Lower leg skin (tissue), 4 donors: ENCODE measurements around the gene AAGAB. TPM values are rescaled to one million over a fixed set of nuclear protein-coding genes. Genes with fewer than 3 reads are reported as not detected.
A peak's percentile ranks its signal among the peaks of the same experiment; 100 is the strongest.

Experiments
- DNase-seq, 2 donors: peaks; one replicate each; pipeline ENCODE4 v3.0.0-alpha.2; 2019; ENCODE audit warnings: low spot score in 2 of 2
- H3K4me3 ChIP-seq: fragments of 200-600 bp; sonication (generic); 2 replicates; pipeline ENCODE4 v1.5.1; 2017; ENCODE audit warnings: mild to moderate bottlenecking, low read depth; ENCODE audit not compliant: poor library complexity, severe bottlenecking
- CTCF ChIP-seq, 3 donors: fragments of 450-650 bp; IDR thresholded peaks; one replicate each; pipeline ENCODE4 v1.5.1; 2016; ENCODE audit warnings: antibody characterized with exemption in 3 of 3, mild to moderate bottlenecking in 3 of 3, moderate library complexity in 2 of 3
- POLR2A ChIP-seq, 2 donors: fragments of 450-650 bp; IDR thresholded peaks; one replicate each; pipeline ENCODE4 v1.6.1; 2016 to 2017; ENCODE audit warnings: antibody characterized with exemption in 2 of 2, mild to moderate bottlenecking in 1 of 2, moderate library complexity in 1 of 2
- WGBS, 2 donors: methylation state at CpG; one replicate each; pipeline ENCODE4 v1.1.5; 2018; 5-methylcytosine and 5-hydroxymethylcytosine counted together
- intact Hi-C: fragments of 100-400 bp; cut with DNase I; formaldehyde crosslinking; loops from one replicate; pipeline ENCODE4 v1.15.0; 2023; ENCODE audit warnings: low total_unique reads
- total RNA-seq, 4 donors: library from RNA; depleted of rRNA; stranded (reverse); fragments of >200 nt; gene quantifications; one replicate each; pipeline ENCODE4 v1.1.0, GENCODE V29; 2016

The AAGAB gene
- 10 to 100 TPM; 11.3 to 23.4 (median 17.5) TPM for total RNA-seq

GRCh38 chr15:67254238-67255175, at the start of gene AAGAB, which contains the start of gene IQCH:
Gene AAGAB, minus strand, starts transcription at chr15:67254661. Its CDS starts 30 bp downstream, at chr15:67254631.
Gene IQCH, plus strand, starts transcription at chr15:67254786. Its CDS starts 111 bp downstream, at chr15:67254897.
- peak within 1 kb of the TSS; percentile 80 for H3K4me3 ChIP-seq
- DNase-seq = peak; percentile 96 to 99
- 0% methylated on average over 41 to 70 of the region's 76 CpGs for WGBS, 2 donors
- TF ChIP-seq CTCF (IDR thresholded peaks at IDR 0.05) (no peak), POLR2A (IDR thresholded peaks at IDR 0.05) (no peak)
- intact Hi-C loops = no loop called here

- 73 to 78% methylated on average over 4 of the region's 4 CpGs for WGBS, 2 donors
- H3K4me3 ChIP-seq = no peak overlapping the region
- no peak for TF ChIP-seq CTCF (IDR thresholded peaks at IDR 0.05)
- intact Hi-C loops = loop anchor here (5.0 kb wide), 1 partner anchor 356 kb away; no protein-coding TSS in a partner anchor
- DNase-seq = no peak
Measured at GRCh38 chr15:67303490-67304363, 49.3 kb upstream of the AAGAB start.

GRCh38 chr15:67300266-67301025, 46.0 kb upstream of the AAGAB start:
- H3K4me3 ChIP-seq = no peak overlapping the region
- no peak for TF ChIP-seq CTCF (IDR thresholded peaks at IDR 0.05)
- TF ChIP-seq POLR2A (IDR thresholded peaks at IDR 0.05) = no peak
- WGBS, 2 donors = 88 to 99% methylated on average over 2 of the region's 2 CpGs
- DNase-seq = no peak
- intact Hi-C loops = loop anchor here (5.0 kb wide), 1 partner anchor 353 kb away; no protein-coding TSS in a partner anchor

- intact Hi-C loops = no loop called here
- 85 to 88% methylated on average over 1 of the region's 1 CpG for WGBS, 2 donors
- TF ChIP-seq CTCF (IDR thresholded peaks at IDR 0.05) = no peak
- no peak for TF ChIP-seq POLR2A (IDR thresholded peaks at IDR 0.05)
- no peak for DNase-seq
- H3K4me3 ChIP-seq = no peak overlapping the region
Measured at GRCh38 chr15:67296684-67297083, 42.2 kb upstream of the AAGAB start.

GRCh38 chr15:67296188-67296587, 41.7 kb upstream of the AAGAB start:
- TF ChIP-seq POLR2A (IDR thresholded peaks at IDR 0.05) (no peak), CTCF (IDR thresholded peaks at IDR 0.05) (no peak)
- intact Hi-C loops = no loop called here
- DNase-seq = no peak
- 90 to 96% methylated on average over 5 of the region's 5 CpGs for WGBS, 2 donors
- H3K4me3 ChIP-seq = no peak overlapping the region
